CD4-positive, alpha-beta memory T cell (primary cell): ENCODE results near the gene TMEM163. TPM values are rescaled to one million over a fixed set of nuclear protein-coding genes. Genes with fewer than 3 reads are reported as not detected.

ENCODE experiments used
- CTCF ChIA-PET: fragments of 350-600 bp; sonication (Branson Sonifier 250); formaldehyde crosslinking; loops from one replicate; lab custom pipeline; 2021; ENCODE audit warnings: inconsistent platforms; ENCODE audit not compliant: partially characterized antibody; lab: Charles Lee
- POLR2A ChIA-PET: fragments of 350-600 bp; sonication (Branson Sonifier 250); formaldehyde crosslinking; loops from one replicate; lab custom pipeline; 2021; ENCODE audit not compliant: partially characterized antibody; lab: Charles Lee
- DNase-seq, 5 donors: peaks; one replicate each; pipeline versions ENCODE4 v3.0.0 to v3.0.0-alpha.2; 2020 to 2022; ENCODE audit warnings: mixed read lengths in 1 of 5
- H3K27ac ChIP-seq: one replicate; pipeline ENCODE4 v1.7.0; 2013; ENCODE audit warnings: low read depth, low read length
- H3K27me3 ChIP-seq: 2 replicates; pipeline ENCODE4 v1.7.0; 2013; ENCODE audit warnings: mild to moderate bottlenecking, low read length, moderate library complexity; ENCODE audit not compliant: insufficient read depth
- H3K36me3 ChIP-seq: 2 replicates; pipeline ENCODE4 v1.7.0; 2013; ENCODE audit warnings: mild to moderate bottlenecking, low read length, moderate library complexity; ENCODE audit not compliant: insufficient read depth
- H3K4me1 ChIP-seq: 2 replicates; pipeline ENCODE4 v1.7.0; 2013; ENCODE audit warnings: mild to moderate bottlenecking, low read length, moderate library complexity; ENCODE audit not compliant: insufficient read depth
- H3K4me3 ChIP-seq, 2 donors: one replicate each; pipeline ENCODE4 v1.7.0; 2013; ENCODE audit warnings: low read length in 2 of 2, mild to moderate bottlenecking in 1 of 2
- H3K9me3 ChIP-seq, 2 donors: one replicate each; pipeline ENCODE4 v1.7.0; 2013; ENCODE audit warnings: low read length in 2 of 2, control low read depth in 1 of 2; ENCODE audit not compliant: control insufficient read depth in 1 of 2
- H3K27ac Mint-ChIP-seq, 7 donors: one replicate each; pipeline ENCODE4 v1.8.0; 2020 to 2021; ENCODE audit warnings: mixed read lengths in 7 of 7, mild to moderate bottlenecking in 6 of 7, inconsistent platforms in 3 of 7, moderate library complexity in 3 of 7
- H3K27me3 Mint-ChIP-seq, 2 donors: one replicate each; pipeline ENCODE4 v1.8.0; 2020 to 2021; ENCODE audit warnings: mixed read lengths in 2 of 2
- H3K36me3 Mint-ChIP-seq, 2 donors: one replicate each; pipeline ENCODE4 v1.8.0; 2020 to 2021; ENCODE audit warnings: mixed read lengths in 2 of 2, inconsistent platforms in 1 of 2, mild to moderate bottlenecking in 1 of 2
- H3K4me1 Mint-ChIP-seq, 4 donors: one replicate each; pipeline ENCODE4 v1.8.0; 2020 to 2021; ENCODE audit warnings: mixed read lengths in 4 of 4, mild to moderate bottlenecking in 1 of 4
- H3K4me3 Mint-ChIP-seq, 8 donors: one replicate each; pipeline ENCODE4 v1.8.0; 2020 to 2021; ENCODE audit warnings: mixed read lengths in 8 of 8, mild to moderate bottlenecking in 7 of 8, moderate library complexity in 6 of 8, inconsistent platforms in 3 of 8
- H3K9me3 Mint-ChIP-seq, 8 donors: one replicate each; pipeline ENCODE4 v1.8.0; 2020 to 2021; ENCODE audit warnings: mixed read lengths in 8 of 8, mild to moderate bottlenecking in 5 of 8, inconsistent platforms in 3 of 8, moderate library complexity in 1 of 8
- intact Hi-C: fragments of 100-400 bp; cut with micrococcal nuclease; formaldehyde crosslinking; loops from one replicate; pipeline ENCODE4 v1.15.1; 2023
- polyA plus RNA-seq, 2 donors: library from polyadenylated mRNA; unstranded; fragments of 300-500 nt; fragmentation: Illumina TruSeq; gene quantifications; one replicate each; pipeline ENCODE4 v1.2.3, GENCODE V29; 2021
- total RNA-seq, 2 experiments: library from RNA; stranded (reverse); gene quantifications; one replicate each; pipeline ENCODE4 v1.2.3, GENCODE V29; 2021

The TMEM163 gene
- total and polyA plus RNA-seq, 4 experiments from 2014 or later, result 0.47 TPM; not detected in 3

- no peak for DNase-seq
- Mint-ChIP-seq H3K4me3 (no peak overlapping the region), H3K27ac (no peak overlapping the region), H3K9me3 (peaks cover 6 to 29% (median 24%) of the 10 kb centered on the region in 8 donors), H3K36me3 (no peaks in the 10 kb centered on the region), H3K27me3 (peaks cover 0 to 4% of the 10 kb centered on the region in 2 donors), H3K4me1 (no peaks in the 10 kb centered on the region)
- H3K4me1 ChIP-seq, result no peaks in the 10 kb centered on the region
- no peak overlapping the region for H3K27ac ChIP-seq
- H3K4me3 ChIP-seq, result no peak overlapping the region
- POLR2A ChIA-PET, result no interaction called here
- no peaks in the 10 kb centered on the region for H3K36me3 ChIP-seq
- no peaks in the 10 kb centered on the region for H3K9me3 ChIP-seq
- no peaks in the 10 kb centered on the region for H3K27me3 ChIP-seq
- intact Hi-C loops, result loop anchor here (10.0 kb wide), 1 partner anchor 225 kb away; no protein-coding TSS in a partner anchor
- CTCF ChIA-PET, result interaction anchor here (1.1 kb wide), 1 partner anchor 9 kb away, joined by 3 read pairs; no protein-coding TSS in a partner anchor
Measured at GRCh38 chr2:134469516-134470115, 249.2 kb downstream of the TMEM163 start.

GRCh38 chr2:134468776-134469175, 250.0 kb downstream of the TMEM163 start:
- no peak overlapping the region for H3K4me3 ChIP-seq
- no peaks in the 10 kb centered on the region for H3K36me3 Mint-ChIP-seq
- intact Hi-C loops, result loop anchor here (10.0 kb wide), 1 partner anchor 226 kb away; no protein-coding TSS in a partner anchor
- no peak overlapping the region for H3K27ac Mint-ChIP-seq
- ChIA-PET POLR2A (no interaction called here), CTCF (no interaction called here)
- no peaks in the 10 kb centered on the region for H3K36me3 ChIP-seq
- no peak for DNase-seq
- H3K4me3 Mint-ChIP-seq, result no peak overlapping the region
- H3K27me3 Mint-ChIP-seq, result peaks cover 0 to 1% of the 10 kb centered on the region in 2 donors
- H3K9me3 Mint-ChIP-seq, result peaks cover 4 to 23% (median 19%) of the 10 kb centered on the region in 8 donors
- no peak overlapping the region for H3K27ac ChIP-seq
- no peaks in the 10 kb centered on the region for H3K27me3 ChIP-seq
- no peaks in the 10 kb centered on the region for H3K4me1 Mint-ChIP-seq
- no peaks in the 10 kb centered on the region for H3K4me1 ChIP-seq
- H3K9me3 ChIP-seq, result no peaks in the 10 kb centered on the region

GRCh38 chr2:134468164-134468563, 250.6 kb downstream of the TMEM163 start:
- Mint-ChIP-seq H3K9me3 (peaks cover 0 to 17% (median 13%) of the 10 kb centered on the region in 8 donors), H3K36me3 (no peaks in the 10 kb centered on the region), H3K4me1 (no peaks in the 10 kb centered on the region), H3K4me3 (no peak overlapping the region), H3K27ac (no peak overlapping the region), H3K27me3 (peaks cover 0 to 1% of the 10 kb centered on the region in 2 donors)
- H3K4me3 ChIP-seq, result no peak overlapping the region
- no peaks in the 10 kb centered on the region for H3K4me1 ChIP-seq
- CTCF ChIA-PET, result no interaction called here
- H3K27me3 ChIP-seq, result no peaks in the 10 kb centered on the region
- DNase-seq, result no peak
- intact Hi-C loops, result loop anchor here (10.0 kb wide), 1 partner anchor 227 kb away; no protein-coding TSS in a partner anchor
- H3K9me3 ChIP-seq, result no peaks in the 10 kb centered on the region
- POLR2A ChIA-PET, result no interaction called here
- H3K27ac ChIP-seq, result no peak overlapping the region
- no peaks in the 10 kb centered on the region for H3K36me3 ChIP-seq

DNA sequence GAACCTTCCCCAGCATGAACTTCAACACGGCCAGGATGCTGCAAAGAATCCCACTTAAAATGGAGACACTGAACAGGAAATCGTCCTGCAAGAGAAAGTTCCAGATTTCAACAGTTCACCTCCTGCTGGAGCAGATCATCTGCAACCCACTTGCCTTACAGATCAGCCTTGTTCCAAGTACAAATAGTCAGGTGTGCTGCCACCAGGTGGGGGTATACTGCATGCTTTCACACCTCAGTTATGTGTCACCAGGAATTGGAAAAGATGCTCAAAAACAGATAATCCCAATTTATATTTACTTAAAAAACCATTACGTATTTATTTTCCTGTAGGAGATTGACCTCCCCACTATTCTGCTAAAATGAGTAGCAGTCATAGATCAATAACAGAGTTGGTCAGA, 252.7 kb downstream of the TMEM163 start:
- intact Hi-C loops, result loop anchor here (10.0 kb wide), 1 partner anchor 229 kb away; no protein-coding TSS in a partner anchor
- H3K27ac ChIP-seq, result no peak overlapping the region
- no peaks in the 10 kb centered on the region for H3K36me3 ChIP-seq
- Mint-ChIP-seq H3K36me3 (no peaks in the 10 kb centered on the region), H3K9me3 (peaks cover 0 to 3% (median 0%) of the 10 kb centered on the region in 8 donors), H3K27me3 (no peaks in the 10 kb centered on the region), H3K4me3 (no peak overlapping the region), H3K27ac (no peak overlapping the region), H3K4me1 (no peaks in the 10 kb centered on the region)
- H3K4me3 ChIP-seq, result no peak overlapping the region
- H3K27me3 ChIP-seq, result no peaks in the 10 kb centered on the region
- H3K9me3 ChIP-seq, result no peaks in the 10 kb centered on the region
- ChIA-PET POLR2A (interaction anchor here (0.6 kb wide), 1 partner anchor 353 kb away, joined by 3 read pairs; no protein-coding TSS in a partner anchor), CTCF (interaction anchor here (1.6 to 2.2 kb wide), 2 partner anchors 14 to 228 kb away, joined by 4 to 7 read pairs; no protein-coding TSS in a partner anchor)
- DNase-seq, result peak in 4 of 5 donors; percentile 10 to 22 (median 14)
- no peaks in the 10 kb centered on the region for H3K4me1 ChIP-seq

DNA sequence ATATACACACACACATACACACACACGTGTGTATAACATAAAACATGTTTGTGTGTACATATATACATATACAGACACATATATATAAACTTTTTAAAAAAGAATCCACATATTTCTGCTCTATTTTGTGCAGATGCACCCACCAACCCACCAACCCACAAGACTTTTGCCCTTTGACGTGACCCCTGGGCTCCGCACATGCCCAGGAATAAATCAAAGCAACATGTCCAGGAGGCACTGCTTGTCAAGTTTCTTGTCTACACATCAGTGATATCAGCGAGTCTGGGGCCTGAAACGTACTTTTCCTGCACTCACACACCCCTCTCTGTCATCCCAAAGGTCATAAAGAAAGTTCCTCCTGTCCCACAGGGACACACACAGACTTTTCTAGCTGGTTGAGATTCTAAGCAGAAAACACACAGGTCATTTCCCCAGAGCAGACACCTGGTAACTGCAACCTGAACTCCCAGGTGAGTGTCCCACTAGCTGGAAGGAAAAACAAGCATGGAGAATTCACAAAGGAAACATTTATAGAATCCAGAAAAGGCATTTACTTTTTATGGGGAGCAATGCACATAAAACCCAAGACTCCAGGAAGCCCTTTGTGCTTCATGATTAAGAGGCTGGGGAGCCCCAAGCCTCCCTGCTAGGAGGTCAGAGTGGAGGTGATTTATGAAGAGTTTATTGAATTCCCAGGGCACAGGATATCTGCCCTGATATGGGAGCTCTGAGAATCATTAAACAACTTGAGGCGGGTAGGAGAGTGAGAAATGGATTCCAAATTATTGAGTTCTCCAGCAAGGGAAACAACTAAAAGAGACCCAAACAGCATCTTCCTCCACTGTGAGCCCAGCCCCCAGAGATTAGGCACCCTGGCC, 253.3 kb downstream of the TMEM163 start:
- H3K4me1 ChIP-seq, result no peaks in the 10 kb centered on the region
- H3K27me3 ChIP-seq, result no peaks in the 10 kb centered on the region
- Mint-ChIP-seq H3K27ac (no peak overlapping the region), H3K9me3 (peaks cover 0 to 2% (median 0%) of the 10 kb centered on the region in 8 donors), H3K4me1 (no peaks in the 10 kb centered on the region), H3K27me3 (no peaks in the 10 kb centered on the region), H3K4me3 (no peak overlapping the region), H3K36me3 (no peaks in the 10 kb centered on the region)
- intact Hi-C loops, result loop anchor here (10.0 kb wide), 1 partner anchor 229 kb away; no protein-coding TSS in a partner anchor
- no peaks in the 10 kb centered on the region for H3K36me3 ChIP-seq
- CTCF ChIA-PET, result interaction anchor here (2.2 kb wide), 1 partner anchor 14 kb away, joined by 7 read pairs; no protein-coding TSS in a partner anchor
- DNase-seq, result no peak
- H3K4me3 ChIP-seq, result no peak overlapping the region
- POLR2A ChIA-PET, result interaction anchor here (0.6 kb wide), 1 partner anchor 353 kb away, joined by 3 read pairs; no protein-coding TSS in a partner anchor
- H3K27ac ChIP-seq, result no peak overlapping the region
- no peaks in the 10 kb centered on the region for H3K9me3 ChIP-seq

DNA sequence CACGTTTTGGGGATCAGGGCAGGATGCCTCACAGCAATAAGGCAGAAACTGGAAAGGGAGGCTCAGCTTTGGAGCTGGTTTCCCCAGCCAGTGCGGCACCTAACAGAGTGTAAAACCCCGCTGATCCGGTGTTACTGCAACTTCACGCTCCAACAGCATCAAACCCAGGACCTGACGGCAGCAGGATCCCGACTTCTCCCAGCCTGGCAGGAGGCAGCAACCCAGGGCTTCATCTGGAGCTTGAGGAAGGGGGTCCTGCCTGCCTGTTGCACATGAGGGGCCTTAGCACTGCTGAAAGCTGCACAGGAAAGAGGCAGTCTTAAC, 255.1 kb downstream of the TMEM163 start:
- Mint-ChIP-seq H3K4me1 (no peaks in the 10 kb centered on the region), H3K27ac (no peak overlapping the region), H3K4me3 (no peak overlapping the region), H3K27me3 (no peaks in the 10 kb centered on the region), H3K36me3 (no peaks in the 10 kb centered on the region), H3K9me3 (no peaks in the 10 kb centered on the region)
- no peak overlapping the region for H3K27ac ChIP-seq
- intact Hi-C loops, result loop anchor here (10.0 kb wide), 1 partner anchor 231 kb away; no protein-coding TSS in a partner anchor
- H3K9me3 ChIP-seq, result no peaks in the 10 kb centered on the region
- POLR2A ChIA-PET, result no interaction called here
- H3K4me1 ChIP-seq, result no peaks in the 10 kb centered on the region
- H3K27me3 ChIP-seq, result no peaks in the 10 kb centered on the region
- CTCF ChIA-PET, result no interaction called here
- DNase-seq, result no peak
- no peak overlapping the region for H3K4me3 ChIP-seq
- no peaks in the 10 kb centered on the region for H3K36me3 ChIP-seq
